Measurements from ENCODE around the gene TTN.
"Not testable (repeated sequence)": the region's sequence is repeated elsewhere in the genome, so short reads cannot be mapped to it uniquely, and the experiment has no call there.

The TTN gene

GRCh38 chr2:178528647-178529046 is 278.6 kb downstream of the TTN start:
- Histone ChIP-seq H2BK5ac (ENCODE audit: low read depth, low read length, poor library complexity, severe bottlenecking) (no peak overlapping the region), H3K4me3 (ENCODE audit: insufficient read depth in 1 of 2, low read depth in 1 of 2, low read length in 2 of 2) (no peak overlapping the region), H2AFZ (ENCODE audit: low read depth, low read length) (no peak overlapping the region), H2BK12ac (ENCODE audit: low read length in 2 of 2) (no peak overlapping the region), H3K36me3 (ENCODE audit: control insufficient read depth in 1 of 2, insufficient read depth in 2 of 2, low read depth in 1 of 2, low read length in 2 of 2) (peaks cover 22 to 25% of the 10 kb centered on the region in 2 experiments), H3K27me3 (ENCODE audit: control insufficient read depth in 1 of 2, insufficient read depth in 1 of 2, low read length in 2 of 2) (no peaks in the 10 kb centered on the region), H3K23ac (ENCODE audit: low read length in 2 of 2) (no peak overlapping the region), H3K14ac (ENCODE audit: low read length in 2 of 2) (no peak overlapping the region), H3K18ac (ENCODE audit: low read depth in 1 of 2, low read length in 2 of 2) (no peak overlapping the region), H2AK5ac (ENCODE audit: low read length, severe bottlenecking) (no peak overlapping the region), H3K4me2 (ENCODE audit: low read length, poor library complexity, severe bottlenecking) (no peak overlapping the region), H3K79me1 (replicated peaks; ENCODE audit: low read length, poor library complexity, severe bottlenecking) (peaks cover 37% of the 10 kb centered on the region), H3K9ac (ENCODE audit: low read length) (no peak overlapping the region), H3K4ac (ENCODE audit: low read depth in 1 of 2, low read length in 2 of 2) (no peak overlapping the region), H3K4me1 (ENCODE audit: control insufficient read depth, insufficient read depth, low read depth, low read length) (peaks cover 2% of the 10 kb centered on the region), H4K8ac (ENCODE audit: low read length) (no peak overlapping the region), H3K9me3 (ENCODE audit: control insufficient read depth, low read length) (no peaks in the 10 kb centered on the region), H2BK15ac (ENCODE audit: low read depth, poor library complexity, severe bottlenecking) (no peak overlapping the region), H2BK120ac (ENCODE audit: low read depth, low read length) (no peak overlapping the region), H4K91ac (ENCODE audit: low read length) (no peak overlapping the region), H3K27ac (ENCODE audit: low read length, poor library complexity, severe bottlenecking) (no peak overlapping the region)
- 95% methylated on average over 5 of the region's 5 CpGs for WGBS
- no peak for DNase-seq

- no peak overlapping the region for H2BK15ac ChIP-seq (ENCODE audit: low read depth, poor library complexity, severe bottlenecking)
- H3K9ac ChIP-seq (ENCODE audit: low read length), result no peak overlapping the region
- H2AK5ac ChIP-seq (ENCODE audit: low read length, severe bottlenecking), result no peak overlapping the region
- H4K91ac ChIP-seq (ENCODE audit: low read length), result no peak overlapping the region
- no peak overlapping the region for H3K14ac ChIP-seq (ENCODE audit: low read length in 2 of 2)
- peak overlapping the region; percentile 29 for H2AFZ ChIP-seq (ENCODE audit: low read depth, low read length)
- no peak overlapping the region for H3K23ac ChIP-seq (ENCODE audit: low read length in 2 of 2)
- no peak overlapping the region for H2BK5ac ChIP-seq (ENCODE audit: low read depth, low read length, poor library complexity, severe bottlenecking)
- H3K4me3 ChIP-seq (ENCODE audit: insufficient read depth in 1 of 2, low read depth in 1 of 2, low read length in 2 of 2), result no peak overlapping the region
- H3K36me3 ChIP-seq (ENCODE audit: control insufficient read depth in 1 of 2, insufficient read depth in 2 of 2, low read depth in 1 of 2, low read length in 2 of 2), result peaks cover 14 to 17% of the 10 kb centered on the region in 2 experiments
- 100% methylated on average over 2 of the region's 2 CpGs for WGBS
- H3K79me1 ChIP-seq (replicated peaks; ENCODE audit: low read length, poor library complexity, severe bottlenecking), result peaks cover 28% of the 10 kb centered on the region
- no peak overlapping the region for H3K4ac ChIP-seq (ENCODE audit: low read depth in 1 of 2, low read length in 2 of 2)
- H3K9me3 ChIP-seq (ENCODE audit: control insufficient read depth, low read length), result no peaks in the 10 kb centered on the region
- no peak overlapping the region for H2BK120ac ChIP-seq (ENCODE audit: low read depth, low read length)
- no peak overlapping the region for H3K4me2 ChIP-seq (ENCODE audit: low read length, poor library complexity, severe bottlenecking)
- H3K18ac ChIP-seq (ENCODE audit: low read depth in 1 of 2, low read length in 2 of 2), result no peak overlapping the region
- no peaks in the 10 kb centered on the region for H3K27me3 ChIP-seq (ENCODE audit: control insufficient read depth in 1 of 2, insufficient read depth in 1 of 2, low read length in 2 of 2)
- no peak overlapping the region for H3K27ac ChIP-seq (ENCODE audit: low read length, poor library complexity, severe bottlenecking)
- H4K8ac ChIP-seq (ENCODE audit: low read length), result no peak overlapping the region
- H3K4me1 ChIP-seq (ENCODE audit: control insufficient read depth, insufficient read depth, low read depth, low read length), result peaks cover 2% of the 10 kb centered on the region
- no peak overlapping the region for H2BK12ac ChIP-seq (ENCODE audit: low read length in 2 of 2)
- DNase-seq, result no peak
Measured at GRCh38 chr2:178527592-178527991, 279.6 kb downstream of the TTN start.

- Histone ChIP-seq H3K4me3 (ENCODE audit: insufficient read depth in 1 of 2, low read depth in 1 of 2, low read length in 2 of 2) (no peak overlapping the region), H2BK5ac (ENCODE audit: low read depth, low read length, poor library complexity, severe bottlenecking) (no peak overlapping the region), H3K18ac (ENCODE audit: low read depth in 1 of 2, low read length in 2 of 2) (no peak overlapping the region), H3K27me3 (ENCODE audit: control insufficient read depth in 1 of 2, insufficient read depth in 1 of 2, low read length in 2 of 2) (no peaks in the 10 kb centered on the region), H3K9ac (ENCODE audit: low read length) (no peak overlapping the region), H2BK120ac (ENCODE audit: low read depth, low read length) (no peak overlapping the region), H2AK5ac (ENCODE audit: low read length, severe bottlenecking) (no peak overlapping the region), H2BK12ac (ENCODE audit: low read length in 2 of 2) (no peak overlapping the region), H3K4me2 (ENCODE audit: low read length, poor library complexity, severe bottlenecking) (no peak overlapping the region), H3K36me3 (ENCODE audit: control insufficient read depth in 1 of 2, insufficient read depth in 2 of 2, low read depth in 1 of 2, low read length in 2 of 2) (peaks cover 1 to 3% of the 10 kb centered on the region in 2 experiments), H2AFZ (ENCODE audit: low read depth, low read length) (no peak overlapping the region), H4K91ac (ENCODE audit: low read length) (no peak overlapping the region), H3K14ac (ENCODE audit: low read length in 2 of 2) (no peak overlapping the region), H3K4me1 (ENCODE audit: control insufficient read depth, insufficient read depth, low read depth, low read length) (peaks cover 2% of the 10 kb centered on the region), H3K4ac (ENCODE audit: low read depth in 1 of 2, low read length in 2 of 2) (no peak overlapping the region), H4K8ac (ENCODE audit: low read length) (no peak overlapping the region), H3K9me3 (ENCODE audit: control insufficient read depth, low read length) (no peaks in the 10 kb centered on the region), H2BK15ac (ENCODE audit: low read depth, poor library complexity, severe bottlenecking) (no peak overlapping the region), H3K27ac (ENCODE audit: low read length, poor library complexity, severe bottlenecking) (no peak overlapping the region), H3K23ac (ENCODE audit: low read length in 2 of 2) (no peak overlapping the region), H3K79me1 (replicated peaks; ENCODE audit: low read length, poor library complexity, severe bottlenecking) (peaks cover 17% of the 10 kb centered on the region)
- WGBS, result 88% methylated on average over 3 of the region's 4 CpGs
- DNase-seq, result no peak
Measured at GRCh38 chr2:178526256-178526655, 281.0 kb downstream of the TTN start.

GRCh38 chr2:178525460-178525859 is 281.8 kb downstream of the TTN start:
- WGBS, result no CpG with 5 or more reads among the region's 1 CpG
- H3K9me3 ChIP-seq (ENCODE audit: control insufficient read depth, low read length); H2BK5ac ChIP-seq (ENCODE audit: low read depth, low read length, poor library complexity, severe bottlenecking); H3K27ac ChIP-seq (ENCODE audit: low read length, poor library complexity, severe bottlenecking); H3K27me3 ChIP-seq (ENCODE audit: control insufficient read depth in 1 of 2, insufficient read depth in 1 of 2, low read length in 2 of 2); H3K36me3 ChIP-seq (ENCODE audit: control insufficient read depth in 1 of 2, insufficient read depth in 2 of 2, low read depth in 1 of 2, low read length in 2 of 2); H3K14ac ChIP-seq (ENCODE audit: low read length in 2 of 2); H2BK15ac ChIP-seq (ENCODE audit: low read depth, poor library complexity, severe bottlenecking); H2AK5ac ChIP-seq (ENCODE audit: low read length, severe bottlenecking); H3K9ac ChIP-seq (ENCODE audit: low read length); H3K4me1 ChIP-seq (ENCODE audit: control insufficient read depth, insufficient read depth, low read depth, low read length); H2BK120ac ChIP-seq (ENCODE audit: low read depth, low read length); H4K91ac ChIP-seq (ENCODE audit: low read length); H3K18ac ChIP-seq (ENCODE audit: low read depth in 1 of 2, low read length in 2 of 2); H3K4ac ChIP-seq (ENCODE audit: low read depth in 1 of 2, low read length in 2 of 2); H3K4me2 ChIP-seq (ENCODE audit: low read length, poor library complexity, severe bottlenecking); H3K23ac ChIP-seq (ENCODE audit: low read length in 2 of 2); DNase-seq; H2BK12ac ChIP-seq (ENCODE audit: low read length in 2 of 2); H4K8ac ChIP-seq (ENCODE audit: low read length); H3K4me3 ChIP-seq (ENCODE audit: insufficient read depth in 1 of 2, low read depth in 1 of 2, low read length in 2 of 2); H2AFZ ChIP-seq (ENCODE audit: low read depth, low read length): not testable (repeated sequence)
- H3K79me1 ChIP-seq (replicated peaks; ENCODE audit: low read length, poor library complexity, severe bottlenecking), result peaks cover 11% of the 10 kb centered on the region

Measured in mesenchymal stem cell (in vitro differentiated cells and primary cell).